ENCODE measurements around the gene KIF18B. TPM values are rescaled to one million over a fixed set of nuclear protein-coding genes. Genes with fewer than 3 reads are reported as not detected.

Gene KIF18B
- total and polyA plus RNA-seq, 2 donors (not counting 1 experiment from before 2014, with no cell fraction given): 0.99 to 2.5 TPM

DNA sequence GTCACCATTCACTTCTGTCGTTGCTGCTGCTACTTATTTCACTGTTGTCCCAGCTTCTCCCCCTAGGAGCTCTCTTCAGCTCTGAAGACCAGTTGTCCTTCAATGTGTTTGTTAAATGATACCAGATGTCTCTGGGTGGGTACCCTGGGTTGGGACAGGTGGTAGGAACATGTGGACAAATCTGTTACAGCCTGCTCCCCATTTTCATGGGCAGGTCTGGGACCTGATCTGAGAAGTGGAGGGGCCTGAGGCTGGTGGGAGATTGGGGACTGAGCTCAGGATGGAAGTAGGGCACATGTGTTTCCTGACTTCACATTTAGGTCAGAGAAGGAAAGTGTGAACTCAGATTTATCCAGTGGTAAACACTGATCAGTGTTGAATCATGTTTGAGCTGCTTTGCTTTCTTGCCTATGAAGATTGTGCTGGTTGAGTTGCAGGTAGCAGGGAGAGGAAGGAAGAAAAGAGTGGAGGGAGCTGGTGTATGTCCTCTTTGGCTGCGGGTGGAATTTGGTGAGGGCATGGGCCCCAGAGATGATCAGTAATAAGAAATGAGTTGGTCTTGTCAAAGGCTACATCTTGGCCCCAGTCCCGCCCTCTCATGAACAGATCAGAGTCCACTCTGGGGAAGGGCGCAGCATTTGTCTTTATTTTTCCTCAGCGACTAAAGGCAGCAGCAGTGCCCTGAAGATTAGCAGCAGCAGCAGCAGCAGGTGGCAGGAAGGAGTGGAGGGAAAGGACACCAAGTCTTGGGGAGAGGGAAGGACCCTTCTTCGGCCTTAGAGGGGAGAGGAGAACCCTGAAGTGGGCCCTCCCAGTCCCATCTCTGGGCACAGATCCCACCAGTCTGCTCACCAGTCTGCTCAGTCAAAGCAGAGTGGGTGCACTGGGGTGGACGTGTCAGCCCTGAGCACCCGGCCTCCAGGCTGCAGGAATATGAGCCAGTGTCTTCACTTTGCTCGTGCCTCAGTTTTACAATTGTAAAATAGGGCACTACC lies 42.3 kb downstream of the KIF18B start:
- H3K4me1 ChIP-seq (ENCODE audit: control insufficient read depth, extremely low read depth, insufficient read depth, low read length): peaks cover 28% of the 10 kb centered on the region
- H3K79me2 ChIP-seq (ENCODE audit: control insufficient read depth, insufficient read depth, low read length): no peaks in the 10 kb centered on the region
- no peak overlapping the region for H3K4me3 ChIP-seq (replicated peaks in 1 of 4; ENCODE audit: control extremely low read depth in 1 of 4, insufficient read depth in 1 of 4, low read depth in 3 of 4, low read length in 4 of 4)
- no peak overlapping the region for H3K4me2 ChIP-seq (ENCODE audit: extremely low read depth, insufficient read depth, low read length)
- no peaks in the 10 kb centered on the region for H4K20me1 ChIP-seq (ENCODE audit: control insufficient read depth, extremely low read depth, insufficient read depth, low read length)
- H3K27me3 ChIP-seq (ENCODE audit: control insufficient read depth, insufficient read depth, low read length): no peaks in the 10 kb centered on the region
- H3K36me3 ChIP-seq (ENCODE audit: control insufficient read depth, insufficient read depth, low read length): no peaks in the 10 kb centered on the region
- H3K27ac ChIP-seq (ENCODE audit: insufficient read depth, low read length): peak overlapping the region; percentile 66
- DNase-seq (ENCODE audit: low read depth in 2 of 2): no peak
- TF ChIP-seq, protein P1, sequence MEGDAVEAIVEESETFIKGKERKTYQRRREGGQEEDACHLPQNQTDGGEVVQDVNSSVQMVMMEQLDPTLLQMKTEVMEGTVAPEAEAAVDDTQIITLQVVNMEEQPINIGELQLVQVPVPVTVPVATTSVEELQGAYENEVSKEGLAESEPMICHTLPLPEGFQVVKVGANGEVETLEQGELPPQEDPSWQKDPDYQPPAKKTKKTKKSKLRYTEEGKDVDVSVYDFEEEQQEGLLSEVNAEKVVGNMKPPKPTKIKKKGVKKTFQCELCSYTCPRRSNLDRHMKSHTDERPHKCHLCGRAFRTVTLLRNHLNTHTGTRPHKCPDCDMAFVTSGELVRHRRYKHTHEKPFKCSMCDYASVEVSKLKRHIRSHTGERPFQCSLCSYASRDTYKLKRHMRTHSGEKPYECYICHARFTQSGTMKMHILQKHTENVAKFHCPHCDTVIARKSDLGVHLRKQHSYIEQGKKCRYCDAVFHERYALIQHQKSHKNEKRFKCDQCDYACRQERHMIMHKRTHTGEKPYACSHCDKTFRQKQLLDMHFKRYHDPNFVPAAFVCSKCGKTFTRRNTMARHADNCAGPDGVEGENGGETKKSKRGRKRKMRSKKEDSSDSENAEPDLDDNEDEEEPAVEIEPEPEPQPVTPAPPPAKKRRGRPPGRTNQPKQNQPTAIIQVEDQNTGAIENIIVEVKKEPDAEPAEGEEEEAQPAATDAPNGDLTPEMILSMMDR (conservative IDR thresholded peaks at IDR 0.05 in 1 of 2, IDR thresholded peaks at IDR 0.05 in 1 of 2; ENCODE audit: low read depth in 1 of 2, low read length in 2 of 2): no peak
- TF ChIP-seq EZH2 (IDR thresholded peaks at IDR 0.05; ENCODE audit: low read length, missing control alignments): no peak
- no peaks in the 10 kb centered on the region for H3K9me3 ChIP-seq (ENCODE audit: control insufficient read depth, insufficient read depth, low read depth, low read length)
- H2AFZ ChIP-seq (ENCODE audit: low read length): no peak overlapping the region
- no peak overlapping the region for H3K9ac ChIP-seq (ENCODE audit: insufficient read depth, low read length)

DNA sequence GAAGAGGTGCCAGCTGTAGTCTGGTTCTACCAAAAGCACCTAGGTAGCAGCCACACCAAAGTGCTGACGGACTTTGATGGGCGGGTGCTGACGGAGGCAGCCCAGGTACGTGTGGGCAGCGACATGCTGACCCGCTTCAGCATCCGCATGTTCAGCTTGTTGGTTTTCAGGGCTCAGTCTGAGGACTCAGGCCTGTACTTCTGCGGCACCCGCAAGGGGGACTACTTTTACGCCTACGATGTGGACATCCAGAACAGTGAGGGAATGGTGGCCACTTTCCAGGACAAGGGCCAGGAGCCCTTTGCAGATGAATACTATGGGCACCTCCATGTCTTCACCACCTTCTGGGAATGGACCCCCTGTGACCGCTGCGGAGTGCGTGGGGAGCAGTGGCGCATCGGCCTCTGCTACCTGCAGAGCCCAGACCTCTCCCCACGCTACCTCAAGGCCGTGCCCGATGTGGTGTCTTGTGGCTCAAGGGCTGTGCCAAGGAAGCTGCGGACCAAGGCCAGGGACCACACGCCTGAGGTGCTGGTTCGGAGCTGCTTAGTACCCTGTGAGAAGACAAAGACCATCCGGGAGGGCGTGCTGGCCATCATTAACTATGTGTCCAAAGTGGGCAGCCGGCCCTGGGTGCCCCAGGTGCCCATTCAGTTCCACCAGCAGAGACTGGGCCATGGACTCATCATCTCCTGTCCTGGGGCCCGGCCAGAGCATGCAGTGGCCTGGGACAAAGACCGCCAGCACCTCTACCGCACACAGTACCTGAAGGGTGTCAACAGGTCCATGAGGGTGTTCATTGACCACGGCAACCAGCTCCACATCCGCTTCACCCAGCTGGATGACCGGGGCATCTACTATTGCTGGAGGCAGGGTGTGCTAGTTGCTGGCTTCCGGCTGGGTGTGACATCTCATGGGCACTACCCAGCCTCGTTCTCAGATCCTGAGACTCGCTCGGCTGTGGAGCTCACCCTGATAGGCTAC lies 43.3 kb downstream of the KIF18B start:
- no peak overlapping the region for H3K4me3 ChIP-seq (replicated peaks in 1 of 4; ENCODE audit: control extremely low read depth in 1 of 4, insufficient read depth in 1 of 4, low read depth in 3 of 4, low read length in 4 of 4)
- DNase-seq (ENCODE audit: low read depth in 2 of 2): no peak
- no peak overlapping the region for H2AFZ ChIP-seq (ENCODE audit: low read length)
- H3K9me3 ChIP-seq (ENCODE audit: control insufficient read depth, insufficient read depth, low read depth, low read length): no peaks in the 10 kb centered on the region
- H3K9ac ChIP-seq (ENCODE audit: insufficient read depth, low read length): no peak overlapping the region
- no peaks in the 10 kb centered on the region for H3K79me2 ChIP-seq (ENCODE audit: control insufficient read depth, insufficient read depth, low read length)
- no peaks in the 10 kb centered on the region for H3K27me3 ChIP-seq (ENCODE audit: control insufficient read depth, insufficient read depth, low read length)
- H3K27ac ChIP-seq (ENCODE audit: insufficient read depth, low read length): no peak overlapping the region
- H3K4me2 ChIP-seq (ENCODE audit: extremely low read depth, insufficient read depth, low read length): no peak overlapping the region
- no peak for TF ChIP-seq EZH2 (IDR thresholded peaks at IDR 0.05; ENCODE audit: low read length, missing control alignments)
- TF ChIP-seq, protein P1 (conservative IDR thresholded peaks at IDR 0.05 in 1 of 2, IDR thresholded peaks at IDR 0.05 in 1 of 2; ENCODE audit: low read depth in 1 of 2, low read length in 2 of 2): no peak
- peaks cover 33% of the 10 kb centered on the region for H3K4me1 ChIP-seq (ENCODE audit: control insufficient read depth, extremely low read depth, insufficient read depth, low read length)
- H4K20me1 ChIP-seq (ENCODE audit: control insufficient read depth, extremely low read depth, insufficient read depth, low read length): no peaks in the 10 kb centered on the region
- no peaks in the 10 kb centered on the region for H3K36me3 ChIP-seq (ENCODE audit: control insufficient read depth, insufficient read depth, low read length)

Measured in fibroblast of lung (primary cell).